Measurements from ENCODE around the gene PHF19. TPM values are rescaled to one million over a fixed set of nuclear protein-coding genes. Genes with fewer than 3 reads are reported as not detected.

PHF19 gene
- total RNA-seq, 1 experiment from 2014 or later, result 39.0 TPM

GRCh38 chr9:120899490-120900068, 22.6 kb upstream of the PHF19 start:
- no peak for TF ChIP-seq GRHL2 (CRISPR knock-in tag; IDR thresholded peaks at IDR 0.05; ENCODE audit: insufficient replicate concordance, severe bottlenecking)
- no peak for TF ChIP-seq ZNF425 (CRISPR knock-in tag; conservative IDR thresholded peaks at IDR 0.05)
- TF ChIP-seq JUN (CRISPR knock-in tag; IDR thresholded peaks at IDR 0.05), result no peak
- no peak for TF ChIP-seq HMGA2 (CRISPR knock-in tag; IDR thresholded peaks at IDR 0.05)
- no peak for TF ChIP-seq HMGXB4 (CRISPR knock-in tag; IDR thresholded peaks at IDR 0.05)
- no peak for TF ChIP-seq ATF1 (CRISPR knock-in tag; IDR thresholded peaks at IDR 0.05)
- TF ChIP-seq ZNF263 (CRISPR knock-in tag; IDR thresholded peaks at IDR 0.05; ENCODE audit: low read depth), result no peak
- no peak for TF ChIP-seq NR2C2 (CRISPR knock-in tag; IDR thresholded peaks at IDR 0.05)
- no peak for TF ChIP-seq FOXJ3 (CRISPR knock-in tag; IDR thresholded peaks at IDR 0.05; ENCODE audit: borderline replicate concordance)
- no peak for TF ChIP-seq RELA (CRISPR knock-in tag; IDR thresholded peaks at IDR 0.05; ENCODE audit: borderline replicate concordance)
- no peak for TF ChIP-seq ZNF423 (CRISPR knock-in tag; IDR thresholded peaks at IDR 0.05)
- no peak for TF ChIP-seq CDX4 (CRISPR knock-in tag; IDR thresholded peaks at IDR 0.05; ENCODE audit: borderline replicate concordance)
- no peak for TF ChIP-seq OVOL2 (CRISPR knock-in tag; IDR thresholded peaks at IDR 0.05; ENCODE audit: borderline replicate concordance)
- no peak for TF ChIP-seq ZNF138 (CRISPR knock-in tag; conservative IDR thresholded peaks at IDR 0.05)
- no peak for TF ChIP-seq AR (CRISPR knock-in tag; IDR thresholded peaks at IDR 0.05)
- no peak for TF ChIP-seq ZNF121 (CRISPR knock-in tag; IDR thresholded peaks at IDR 0.05)
- no peak overlapping the region for H3K4me3 Mint-ChIP-seq
- ATAC-seq, result no peak
- POLR2A ChIA-PET, result no interaction called here
- H3K9me3 Mint-ChIP-seq, result no peaks in the 10 kb centered on the region
- H3K4me1 Mint-ChIP-seq, result 0 out of 2 replicates have a peak, but pooled peaks cover 3% of the 10 kb centered on the region
- CTCF ChIA-PET, result interaction anchor here (1.1 kb wide), 2 partner anchors 12 to 82 kb away, joined by 3 to 5 read pairs; no protein-coding TSS in a partner anchor
- no peak for DNase-seq (ENCODE audit: low spot score)
- H3K27me3 Mint-ChIP-seq (ENCODE audit: low read depth), result peaks cover 17% of the 10 kb centered on the region
- no peak overlapping the region for H3K27ac Mint-ChIP-seq
- H3K36me3 Mint-ChIP-seq, result no peaks in the 10 kb centered on the region

GRCh38 chr9:120898396-120898795, 21.4 kb upstream of the PHF19 start:
- Mint-ChIP-seq H3K27ac (no peak overlapping the region), H3K36me3 (no peaks in the 10 kb centered on the region), H3K9me3 (no peaks in the 10 kb centered on the region), H3K27me3 (ENCODE audit: low read depth) (peaks cover 27% of the 10 kb centered on the region), H3K4me3 (no peak overlapping the region), H3K4me1 (0 out of 2 replicates have a peak, but pooled peaks cover 3% of the 10 kb centered on the region)
- TF ChIP-seq CREB1 (CRISPR knock-in tag; IDR thresholded peaks at IDR 0.05) (no peak), SOX15 (CRISPR knock-in tag; IDR thresholded peaks at IDR 0.05) (no peak)
- ATAC-seq, result no peak
- no peak for DNase-seq (ENCODE audit: low spot score)
- POLR2A ChIA-PET, result interaction anchor here (0.5 kb wide), 1 partner anchor 58 kb away, joined by 3 read pairs; no protein-coding TSS in a partner anchor
- CTCF ChIA-PET, result interaction anchor here (1.0 to 1.1 kb wide), 2 partner anchors 13 to 15 kb away, joined by 3 to 5 read pairs; no protein-coding TSS in a partner anchor
